OCI-LY7 (cell line): ENCODE measurements around the gene ABCA2. TPM values are rescaled to one million over a fixed set of nuclear protein-coding genes. Genes with fewer than 3 reads are reported as not detected.

Source experiments
- BruUV-seq: library from RNA; stranded (reverse); fragments of 400-500 nt; replicated peaks from 2 replicates; lab custom pipeline; 2021; lab: Mats Ljungman, UMichigan
- CTCF ChIA-PET: fragments of 300-600 bp; sonication (Branson Sonifier 250); formaldehyde crosslinking; loops from one replicate; lab custom pipeline; 2022; ENCODE audit warnings: antibody characterized with exemption; ENCODE audit not compliant: unreplicated experiment; lab: Charles Lee
- POLR2A ChIA-PET: fragments of 300-600 bp; sonication (Branson Sonifier 250); formaldehyde crosslinking; loops from one replicate; lab custom pipeline; 2022; ENCODE audit warnings: antibody characterized with exemption; lab: Charles Lee
- DNase-seq: peaks from one replicate; pipeline ENCODE4 v3.0.0-alpha.2; 2015; ENCODE audit warnings: low spot score
- H2AFZ ChIP-seq: fragments of 200-600 bp; sonication (generic), shearing (Covaris generic); 2 replicates; pipeline ENCODE4 v1.6.1; 2014; ENCODE audit warnings: mild to moderate bottlenecking, antibody characterized with exemption, low read length, moderate library complexity
- H3K27ac ChIP-seq: fragments of 200-600 bp; sonication (generic); 2 replicates; pipeline ENCODE4 v1.5.1; 2014; ENCODE audit warnings: mixed run types, low read depth, mild to moderate bottlenecking, moderate library complexity, low read length, inconsistent platforms; ENCODE audit not compliant: poor library complexity, severe bottlenecking
- H3K36me3 ChIP-seq: fragments of 200-600 bp; sonication (generic); 2 replicates; pipeline ENCODE4 v1.6.1; 2014; ENCODE audit warnings: mild to moderate bottlenecking, antibody characterized with exemption, low read length, moderate library complexity, mixed read lengths; ENCODE audit not compliant: insufficient read depth
- H3K4me1 ChIP-seq: fragments of 200-600 bp; sonication (generic); 2 replicates; pipeline ENCODE4 v1.5.1; 2014; ENCODE audit warnings: mild to moderate bottlenecking, low read length; ENCODE audit not compliant: insufficient read depth, poor library complexity, severe bottlenecking
- H3K4me2 ChIP-seq: fragments of 200-600 bp; sonication (generic); 2 replicates; pipeline ENCODE4 v1.6.1; 2014; ENCODE audit warnings: mild to moderate bottlenecking, low read length
- H3K4me3 ChIP-seq: fragments of 200-600 bp; sonication (generic); 2 replicates; pipeline ENCODE4 v1.5.1; 2014; ENCODE audit warnings: mild to moderate bottlenecking, low read depth, low read length; ENCODE audit not compliant: poor library complexity, severe bottlenecking
- H3K79me2 ChIP-seq: fragments of 200-600 bp; sonication (generic); 2 replicates; pipeline ENCODE4 v1.6.1; 2016; ENCODE audit warnings: low read depth, mild to moderate bottlenecking, low read length, moderate library complexity, mixed read lengths; ENCODE audit not compliant: insufficient read depth
- H3K9me2 ChIP-seq: fragments of 200-600 bp; sonication (generic); 2 replicates; pipeline ENCODE4 v1.6.1; 2016; ENCODE audit warnings: mild to moderate bottlenecking, low read length, mixed read lengths; ENCODE audit not compliant: insufficient read depth
- H3K9me3 ChIP-seq: fragments of 200-600 bp; sonication (generic); 2 replicates; pipeline ENCODE4 v1.6.1; 2014; ENCODE audit warnings: mild to moderate bottlenecking, mixed run types, low read length, mixed read lengths
- H4K20me1 ChIP-seq: fragments of 200-600 bp; sonication (generic); 2 replicates; pipeline ENCODE4 v1.6.1; 2014; ENCODE audit warnings: mild to moderate bottlenecking, antibody characterized with exemption, low read length, moderate library complexity, mixed read lengths; ENCODE audit not compliant: insufficient read depth
- CTCF ChIP-seq: fragments of 200-600 bp; sonication (generic); conservative IDR thresholded peaks from 2 replicates; pipeline ENCODE4 v1.5.1; 2014; ENCODE audit warnings: mild to moderate bottlenecking, antibody characterized with exemption, low read length, moderate library complexity, mixed read lengths
- EZH2phosphoT487 ChIP-seq: fragments of 200-600 bp; sonication (generic); IDR thresholded peaks from 2 replicates; pipeline ENCODE4 v1.6.1; 2018; ENCODE audit warnings: low read depth, borderline replicate concordance, mild to moderate bottlenecking, mixed run types, antibody characterized with exemption, low read length, moderate library complexity, mixed read lengths
- intact Hi-C: fragments of 100-400 bp; cut with micrococcal nuclease; formaldehyde crosslinking; loops from one replicate; pipeline ENCODE4 v1.10.0; 2022; ENCODE audit not compliant: unreplicated experiment
- total RNA-seq, 2 experiments: library from RNA; depleted of rRNA in 1 of 2; stranded (reverse); fragments of >200 nt in 1 of 2; shearing (Covaris generic) in 1 of 2; gene quantifications; 2 replicates each; pipeline ENCODE4 v1.2.3, GENCODE V29; 2014 to 2022

ABCA2 gene
- total RNA-seq, 2 experiments from 2014 or later, result 4.1 to 10.6 TPM

GRCh38 chr9:136964171-136964689, 63.8 kb downstream of the ABCA2 start:
- DNase-seq, result no peak

GRCh38 chr9:136963751-136964150, 64.3 kb downstream of the ABCA2 start:
- Histone ChIP-seq H3K4me1 (peaks cover 8% of the 10 kb centered on the region), H3K36me3 (no peaks in the 10 kb centered on the region), H3K79me2 (no peaks in the 10 kb centered on the region), H2AFZ (no peak overlapping the region), H3K27ac (no peak overlapping the region), H4K20me1 (no peaks in the 10 kb centered on the region), H3K4me2 (no peak overlapping the region), H3K9me2 (no peaks in the 10 kb centered on the region), H3K9me3 (no peaks in the 10 kb centered on the region), H3K4me3 (no peak overlapping the region)
- no peak for DNase-seq
- TF ChIP-seq CTCF (no peak), EZH2phosphoT487 (no peak)
- CTCF ChIA-PET, result no interaction called here
- POLR2A ChIA-PET, result no interaction called here
- no TSS peak for BruUV-seq
- intact Hi-C loops, result no loop called here

More at GRCh38 chr9:136964171-136964689, 63.8 kb downstream of the ABCA2 start:
- TF ChIP-seq EZH2phosphoT487 (no peak), CTCF (no peak)
- no peak overlapping the region for H3K4me2 ChIP-seq
- POLR2A ChIA-PET, result no interaction called here
- no peak overlapping the region for H3K27ac ChIP-seq
- no peaks in the 10 kb centered on the region for H3K9me2 ChIP-seq
- no peaks in the 10 kb centered on the region for H3K9me3 ChIP-seq
- H3K36me3 ChIP-seq, result no peaks in the 10 kb centered on the region
- no peaks in the 10 kb centered on the region for H4K20me1 ChIP-seq
- no peaks in the 10 kb centered on the region for H3K79me2 ChIP-seq
- H3K4me1 ChIP-seq, result peaks cover 8% of the 10 kb centered on the region
- no peak overlapping the region for H2AFZ ChIP-seq
- no TSS peak for BruUV-seq
- CTCF ChIA-PET, result no interaction called here
- intact Hi-C loops, result no loop called here
- H3K4me3 ChIP-seq, result no peak overlapping the region

- POLR2A ChIA-PET, result no interaction called here
- H3K4me3 ChIP-seq, result no peak overlapping the region
- BruUV-seq, result no TSS peak
Observed at GRCh38 chr9:136963341-136963740, 64.7 kb downstream of the ABCA2 start.

More at GRCh38 chr9:136963341-136963740, 64.7 kb downstream of the ABCA2 start:
- no peak for TF ChIP-seq EZH2phosphoT487
- no peak for TF ChIP-seq CTCF
- DNase-seq, result no peak
- Histone ChIP-seq H4K20me1 (no peaks in the 10 kb centered on the region), H3K4me1 (peaks cover 8% of the 10 kb centered on the region), H3K79me2 (no peaks in the 10 kb centered on the region), H3K36me3 (no peaks in the 10 kb centered on the region), H3K4me2 (no peak overlapping the region), H2AFZ (no peak overlapping the region), H3K9me2 (no peaks in the 10 kb centered on the region), H3K9me3 (no peaks in the 10 kb centered on the region), H3K27ac (no peak overlapping the region)
- intact Hi-C loops, result no loop called here
- CTCF ChIA-PET, result no interaction called here
